HG03196 (cell line): ENCODE results near the gene ADGRL3.

Experiments used
- ATAC-seq: cut with Tn5 transposase; IDR thresholded peaks from one replicate; pipeline ENCODE4 v1.9.1; 2021; ENCODE audit not compliant: unreplicated experiment

ADGRL3 gene

DNA sequence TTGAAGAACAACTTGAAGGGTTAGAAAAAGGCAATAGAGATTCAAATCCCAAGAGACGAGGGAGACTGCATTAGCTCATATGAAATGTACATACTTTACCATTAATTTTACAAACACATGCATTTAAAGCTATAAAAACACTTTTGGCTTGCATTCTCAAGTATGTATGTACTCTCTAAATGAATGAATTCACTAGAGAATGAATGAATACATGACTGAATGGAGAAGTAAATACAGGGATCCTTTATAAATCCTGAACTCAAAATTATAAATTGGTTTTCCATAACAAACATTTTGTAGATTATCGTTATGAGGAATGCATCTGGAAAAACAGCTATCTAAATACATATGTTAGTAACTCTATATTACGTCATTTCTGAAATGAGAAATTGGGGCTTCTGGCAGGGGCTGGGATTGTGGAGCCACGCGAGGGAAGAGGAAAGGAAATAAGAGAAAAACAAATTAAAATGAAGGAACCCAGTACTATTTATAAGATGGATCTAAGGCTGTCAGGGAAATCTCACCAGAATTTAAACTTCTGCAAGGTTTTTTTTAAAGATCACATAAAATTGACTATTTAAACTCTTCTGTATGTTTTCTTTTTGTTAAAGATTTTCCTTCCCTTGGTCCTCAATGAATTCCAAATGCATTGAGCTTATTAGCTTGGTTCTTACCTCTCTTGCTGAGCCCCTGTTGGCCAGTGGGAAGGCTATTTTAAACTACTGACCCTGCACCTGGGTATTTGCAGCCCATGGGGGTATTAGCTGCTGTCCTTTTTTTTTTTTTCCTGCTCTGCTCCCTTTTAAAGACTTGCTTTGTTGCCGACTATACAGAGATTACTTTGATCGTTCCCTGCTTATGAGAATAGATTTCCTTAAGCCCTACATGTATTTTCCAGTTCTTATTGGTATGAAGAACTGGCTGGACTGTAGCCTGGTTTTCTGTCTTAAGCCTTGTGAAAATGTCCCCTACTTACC lies 207.8 kb downstream of the ADGRL3 start:
- ATAC-seq, result no peak

DNA sequence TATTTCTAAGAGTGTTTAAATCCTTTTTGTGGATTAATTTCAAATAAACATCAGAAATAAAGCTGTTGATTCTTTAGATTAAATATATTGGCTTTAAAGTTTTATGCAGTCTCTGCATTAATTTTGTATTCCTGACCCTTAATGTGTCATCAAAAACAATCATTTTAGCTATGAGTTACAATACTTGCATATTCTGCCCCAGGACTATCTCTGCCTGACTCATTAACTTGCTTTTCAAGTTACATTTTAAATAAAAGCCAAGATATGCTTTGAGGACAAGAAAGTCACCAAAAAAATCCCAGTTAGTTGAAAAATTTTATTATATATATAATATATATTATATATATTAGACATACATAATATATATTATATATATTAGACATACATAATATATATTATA lies 208.7 kb downstream of the ADGRL3 start:
- ATAC-seq, result no peak

DNA sequence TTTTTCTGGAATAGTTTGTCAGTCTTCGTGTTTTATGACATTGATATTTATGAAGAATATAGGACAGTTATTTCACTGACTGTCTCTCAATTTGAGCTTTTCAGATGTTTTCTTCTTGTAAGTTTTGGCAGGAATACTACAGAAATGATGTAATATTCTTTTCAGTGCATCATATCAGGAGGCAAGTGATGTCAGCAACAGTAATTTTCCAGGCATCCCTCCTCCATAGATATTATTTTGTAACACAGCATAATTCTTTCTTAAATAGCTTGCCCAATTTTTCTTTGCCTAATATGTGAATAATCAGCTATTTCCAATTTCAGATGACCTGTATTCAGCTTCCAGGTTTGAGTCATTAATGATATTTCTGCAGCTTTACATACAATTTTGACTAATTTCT lies 211.1 kb downstream of the ADGRL3 start:
- ATAC-seq, result no peak

DNA sequence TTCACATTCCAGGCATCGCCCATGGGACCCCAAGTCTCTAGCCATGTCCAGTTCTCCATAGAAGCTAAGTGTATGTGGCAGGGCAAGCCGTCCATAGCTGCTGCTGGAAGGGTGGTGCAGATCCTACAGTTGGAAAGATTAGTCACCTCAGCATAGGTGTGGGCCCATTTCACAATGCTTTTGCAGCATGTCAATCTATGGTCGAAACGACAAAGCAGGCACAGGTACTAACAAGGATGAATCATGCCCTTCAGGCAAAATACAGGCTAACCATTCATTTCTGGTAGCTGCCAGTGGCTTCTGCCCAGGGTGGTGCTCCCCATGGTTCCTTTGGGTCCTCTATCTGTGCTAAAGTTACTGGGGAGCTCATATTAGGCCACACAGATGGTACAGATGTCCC lies 225.2 kb downstream of the ADGRL3 start:
- no peak for ATAC-seq

DNA sequence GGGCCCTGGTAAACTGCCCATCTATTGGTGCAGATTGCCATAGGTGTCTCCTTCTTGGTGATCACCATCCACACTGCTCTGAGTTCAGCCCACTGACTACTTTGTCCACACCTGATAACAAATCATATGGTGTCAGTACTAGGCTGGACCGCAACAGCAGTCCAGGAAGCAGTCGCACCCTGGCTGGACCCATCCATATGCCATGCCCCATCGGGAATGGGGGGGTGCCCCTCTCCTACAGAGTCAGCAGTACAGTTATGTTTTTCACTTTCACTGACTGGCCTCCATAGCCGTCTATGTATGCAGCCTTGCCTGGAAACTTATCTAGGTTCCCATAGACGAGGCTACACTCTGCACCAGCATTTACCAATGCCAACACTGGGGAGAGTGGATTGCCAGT lies 226.1 kb downstream of the ADGRL3 start:
- ATAC-seq, result no peak

DNA sequence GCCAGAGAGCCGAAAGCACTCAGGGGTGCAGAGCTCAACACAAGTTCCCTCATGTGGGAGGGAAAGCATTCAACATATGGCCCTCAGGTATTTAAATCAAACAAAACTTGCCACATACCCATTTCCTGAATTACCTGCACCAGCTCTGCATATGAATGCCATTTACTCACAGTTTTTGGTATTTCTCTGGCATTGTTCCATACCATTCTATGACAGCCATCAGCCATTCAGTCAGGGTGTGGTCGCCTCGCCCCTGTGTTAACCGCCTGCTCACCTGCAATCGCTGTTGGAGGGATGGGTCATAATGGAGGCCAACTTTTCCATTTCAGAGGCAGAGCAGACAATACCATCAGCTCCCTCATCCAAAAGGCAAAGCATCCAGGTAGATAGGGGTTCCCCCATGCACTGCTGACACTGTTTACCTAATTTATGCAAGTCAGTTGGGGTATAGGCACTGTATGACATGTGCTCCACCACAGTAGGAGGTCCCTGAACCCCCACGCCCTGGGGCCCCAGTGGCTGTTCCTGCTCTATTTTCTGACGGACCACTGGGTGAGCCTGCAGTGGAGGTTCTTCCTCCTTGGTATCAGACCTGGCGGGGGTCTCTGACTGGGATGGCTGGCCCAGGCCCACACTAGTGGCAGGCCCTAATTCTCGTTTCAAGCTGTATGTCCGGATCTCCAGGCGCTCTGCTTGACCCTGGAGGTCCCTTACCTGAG lies 227.1 kb downstream of the ADGRL3 start:
- no peak for ATAC-seq

GRCh38 chr4:61427818-61428495 lies 227.8 kb downstream of the ADGRL3 start:
- ATAC-seq, result no peak

GRCh38 chr4:61428950-61429349 lies 228.8 kb downstream of the ADGRL3 start:
- ATAC-seq, result no peak

DNA sequence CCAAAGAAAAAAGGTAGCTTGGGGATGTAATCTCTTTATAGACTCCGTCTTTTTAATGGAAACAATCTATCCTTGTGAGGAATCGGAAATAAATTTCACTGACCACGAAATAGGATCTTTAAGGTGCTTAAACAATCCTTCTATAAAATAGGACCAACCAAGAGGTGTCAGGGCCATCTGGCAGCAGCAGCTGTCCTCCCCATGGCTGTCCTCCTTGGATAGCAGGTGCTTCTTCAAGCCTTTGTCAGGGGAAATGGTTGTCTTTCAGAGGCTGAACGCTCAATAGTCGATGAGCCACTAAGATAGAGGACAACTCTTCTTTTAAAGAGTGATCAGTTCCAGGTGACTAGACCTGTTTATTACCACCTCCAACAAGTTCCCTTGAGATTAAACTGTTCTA lies 231.0 kb downstream of the ADGRL3 start:
- ATAC-seq, result no peak

GRCh38 chr4:61437923-61438322 lies 237.8 kb downstream of the ADGRL3 start:
- no peak for ATAC-seq

DNA sequence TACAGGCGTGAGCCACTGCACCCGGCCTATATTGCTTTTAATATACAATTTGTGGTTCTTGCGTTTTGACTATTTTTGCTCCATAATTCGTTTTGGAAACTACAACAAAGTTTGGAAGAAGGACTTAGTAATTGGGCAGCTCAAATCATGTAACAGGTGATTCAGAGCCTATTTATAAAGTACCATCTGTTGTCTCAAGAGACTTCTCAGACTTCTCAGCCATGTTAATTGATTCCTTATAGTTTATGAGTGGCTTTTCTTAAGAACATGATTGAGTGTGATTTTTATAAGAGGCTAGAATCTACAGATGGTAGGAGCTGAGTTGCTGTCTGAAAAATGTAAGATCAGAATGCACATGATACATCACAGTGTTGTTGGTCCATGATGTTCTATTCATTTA lies 240.2 kb downstream of the ADGRL3 start:
- ATAC-seq, result no peak

DNA sequence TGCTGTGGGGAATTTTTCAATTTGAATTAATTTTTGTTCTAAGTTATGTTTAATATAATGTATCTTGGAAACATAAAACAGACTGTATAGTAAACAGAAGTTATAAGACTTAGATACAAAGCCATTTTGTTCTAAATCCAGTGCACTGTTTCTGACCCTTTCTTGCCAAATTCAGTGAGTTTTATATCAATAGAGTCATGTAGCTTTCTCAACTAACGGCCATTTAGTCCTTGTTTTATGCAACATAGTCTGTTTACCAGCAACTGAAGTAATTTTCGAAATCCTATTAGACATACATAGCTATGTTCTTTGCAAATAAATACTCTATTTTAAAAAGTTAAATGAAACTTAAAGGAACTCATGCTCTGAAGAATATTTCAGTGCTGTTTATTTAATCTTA lies 242.8 kb downstream of the ADGRL3 start:
- no peak for ATAC-seq

DNA sequence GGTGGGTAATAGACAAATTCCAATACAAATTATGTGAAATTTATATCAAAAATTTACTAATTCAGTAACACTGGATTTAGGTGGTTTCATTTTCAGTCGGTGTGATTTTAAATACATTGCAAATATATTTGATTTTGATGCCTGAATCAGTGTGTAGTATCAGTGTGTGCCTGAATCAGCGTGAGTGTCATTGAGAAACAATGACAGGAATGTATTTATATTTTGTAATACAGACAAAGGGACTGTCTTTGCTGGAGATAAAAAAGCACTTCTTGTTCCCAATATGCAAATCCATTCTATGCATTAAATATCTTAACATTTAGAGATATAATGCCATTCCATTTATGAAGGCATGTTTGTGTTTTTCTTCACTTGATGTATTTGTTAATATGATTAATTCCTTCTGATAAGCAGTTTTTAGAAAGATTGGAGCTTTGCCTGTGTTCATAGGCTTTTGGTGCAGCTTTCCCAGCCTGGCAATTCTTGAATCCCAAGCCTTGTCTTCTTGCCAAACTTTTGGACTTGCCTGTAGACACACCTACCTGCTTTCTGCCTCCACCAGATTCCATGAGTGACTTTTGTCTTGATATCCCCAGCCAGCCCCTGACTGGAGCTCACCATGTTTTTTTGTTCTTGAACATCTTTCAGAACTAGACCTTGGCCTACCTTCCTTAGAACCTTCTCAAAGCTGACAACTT lies 243.8 kb downstream of the ADGRL3 start:
- ATAC-seq, result no peak

DNA sequence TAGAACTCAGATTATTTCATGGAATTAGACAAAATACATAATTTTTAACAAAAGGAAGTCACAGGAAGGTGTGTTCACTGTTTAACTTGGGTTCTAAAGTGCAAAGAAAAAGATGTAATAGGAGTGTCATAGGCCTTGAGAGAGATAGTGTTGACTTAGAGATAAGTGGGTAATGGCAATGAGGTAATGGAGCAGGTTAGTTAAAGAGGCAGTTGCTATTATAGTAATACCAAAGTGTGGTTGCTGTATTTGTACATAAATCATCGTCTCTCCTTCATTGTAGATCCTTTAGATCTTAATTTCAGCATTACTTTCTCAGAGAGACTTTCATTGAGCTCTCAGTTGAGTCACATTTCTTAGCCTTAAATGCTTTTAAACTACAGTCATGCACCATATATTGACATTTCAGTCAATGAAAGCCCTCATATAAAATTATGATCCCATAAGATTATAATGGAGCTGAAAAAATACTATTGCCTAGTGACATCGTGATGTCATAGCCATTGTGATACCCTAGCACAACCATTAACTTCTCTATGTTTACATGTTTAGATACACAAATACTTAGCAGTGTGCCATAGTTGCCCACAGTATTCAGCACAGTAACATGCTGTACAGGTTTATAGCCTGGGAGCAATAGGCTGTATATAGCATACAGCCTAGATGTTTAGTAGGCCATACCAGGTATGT lies 245.4 kb downstream of the ADGRL3 start:
- no peak for ATAC-seq

- no peak for ATAC-seq
Observed at GRCh38 chr4:61446941-61447340, 246.8 kb downstream of the ADGRL3 start.

- no peak for ATAC-seq
Observed at GRCh38 chr4:61447918-61448317, 247.8 kb downstream of the ADGRL3 start.

GRCh38 chr4:61451935-61452334 lies 251.8 kb downstream of the ADGRL3 start:
- ATAC-seq, result no peak

DNA sequence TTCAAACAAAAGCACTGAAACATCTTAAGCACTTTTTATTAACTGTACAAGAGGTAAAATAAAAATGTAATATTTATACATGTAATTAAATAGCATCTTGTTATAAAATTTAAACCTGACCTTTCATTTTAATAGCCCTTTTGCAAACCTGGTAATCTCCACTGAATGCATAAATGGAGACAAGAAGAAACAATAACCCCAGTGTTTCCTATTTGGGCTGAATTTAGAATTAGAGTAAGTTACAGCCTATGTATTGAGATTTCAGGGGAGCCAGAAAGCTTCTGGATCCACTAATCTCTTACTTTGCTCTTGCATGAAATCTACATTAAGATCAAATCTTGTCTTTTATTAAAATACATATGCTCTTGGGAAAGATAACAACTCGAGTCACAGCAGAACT lies 261.8 kb downstream of the ADGRL3 start:
- ATAC-seq, result no peak

- ATAC-seq, result no peak
Observed at GRCh38 chr4:61462451-61463326, 262.6 kb downstream of the ADGRL3 start.
